GM19397 (cell line): ENCODE measurements around the gene TAGAP.

Experiments used
- ATAC-seq: cut with Tn5 transposase; IDR thresholded peaks from one replicate; pipeline ENCODE4 v1.9.1; 2021; ENCODE audit warnings: mild to moderate bottlenecking, moderate library complexity; ENCODE audit not compliant: unreplicated experiment

Gene TAGAP

DNA sequence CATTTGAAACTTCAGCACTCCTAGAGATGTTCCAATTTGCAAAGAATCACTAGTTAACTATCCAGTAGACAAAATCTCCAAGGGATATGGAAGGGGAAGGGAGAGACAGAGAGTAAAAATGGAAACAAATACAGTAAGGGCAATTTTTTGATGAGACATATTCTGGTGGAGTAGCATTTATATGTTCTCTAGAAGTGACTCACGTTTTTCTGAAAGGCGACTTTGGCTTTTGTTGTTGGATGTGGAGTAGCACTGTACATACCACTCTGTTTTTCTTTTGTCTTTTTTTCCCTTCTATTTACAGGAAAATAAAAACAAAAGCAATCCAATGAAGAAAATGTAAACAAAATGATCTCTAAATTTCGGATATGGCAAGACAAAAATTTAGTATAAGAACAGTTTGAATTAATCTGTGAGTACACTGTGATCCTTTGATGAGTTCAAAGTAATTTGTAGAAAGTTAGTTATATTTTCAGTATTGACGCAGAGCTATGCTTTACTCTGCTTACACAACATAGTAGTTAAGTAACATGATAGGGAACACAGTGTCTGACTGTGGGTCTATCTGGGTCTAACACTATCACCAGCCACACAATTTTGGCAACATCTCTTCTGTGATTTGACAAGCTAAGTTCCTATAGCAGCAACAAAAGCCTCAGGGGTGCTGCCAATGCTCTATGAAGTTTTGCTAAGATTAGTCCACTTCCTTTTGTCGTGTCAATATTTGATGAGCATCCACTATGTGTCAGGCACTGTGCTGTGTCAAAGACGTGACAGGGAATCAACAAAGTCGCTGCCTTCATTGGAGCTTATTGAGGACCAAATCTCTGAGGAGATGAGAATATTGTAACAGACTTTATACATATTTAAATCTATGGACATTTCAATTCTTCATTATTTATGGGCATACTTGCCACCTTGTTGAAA, 27.3 kb upstream of the TAGAP start:
- no peak for ATAC-seq

GRCh38 chr6:159068904-159069578, 24.2 kb upstream of the TAGAP start:
- ATAC-seq: no peak

GRCh38 chr6:159067334-159067733, 22.5 kb upstream of the TAGAP start:
- no peak for ATAC-seq

DNA sequence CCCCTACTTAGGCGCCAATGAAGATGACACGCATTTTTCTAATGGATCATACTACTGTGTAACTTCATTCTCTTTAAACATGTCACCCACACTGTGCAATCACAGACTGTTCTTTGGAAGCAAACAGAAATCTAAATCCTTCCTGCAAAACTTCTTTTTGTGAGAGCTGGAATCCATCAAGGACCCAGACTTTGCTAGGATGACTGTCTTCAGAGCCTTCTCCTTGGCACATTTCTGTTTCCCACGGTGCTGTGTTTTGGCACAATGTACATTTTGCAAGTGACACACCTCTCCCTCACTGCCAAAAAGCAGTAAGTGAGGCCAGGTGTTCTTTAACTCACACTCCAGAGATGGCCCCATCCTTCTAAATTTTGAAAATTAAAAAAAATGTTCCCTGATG, 21.7 kb upstream of the TAGAP start:
- no peak for ATAC-seq

- no peak for ATAC-seq
Observed at GRCh38 chr6:159065759-159066329, 21.1 kb upstream of the TAGAP start.

DNA sequence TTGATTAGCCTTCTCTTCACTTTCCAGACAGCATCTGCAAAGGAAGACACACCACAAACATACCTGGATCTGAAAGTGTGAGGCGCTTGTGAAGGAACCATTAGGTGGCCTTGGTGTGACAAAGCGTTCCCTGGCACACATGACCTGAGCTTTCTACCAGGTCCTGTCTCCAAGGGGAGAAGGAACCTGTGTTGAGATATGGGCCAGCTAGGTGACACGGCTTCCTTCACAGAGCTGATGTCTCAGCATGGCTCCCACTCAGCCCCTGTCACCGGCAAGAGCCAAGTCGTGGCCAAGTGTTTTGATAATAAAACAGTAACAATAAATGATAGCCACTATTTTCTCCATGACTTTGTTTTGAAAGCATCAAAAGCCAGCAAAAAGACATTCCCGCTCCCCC, 20.3 kb upstream of the TAGAP start:
- ATAC-seq: no peak

DNA sequence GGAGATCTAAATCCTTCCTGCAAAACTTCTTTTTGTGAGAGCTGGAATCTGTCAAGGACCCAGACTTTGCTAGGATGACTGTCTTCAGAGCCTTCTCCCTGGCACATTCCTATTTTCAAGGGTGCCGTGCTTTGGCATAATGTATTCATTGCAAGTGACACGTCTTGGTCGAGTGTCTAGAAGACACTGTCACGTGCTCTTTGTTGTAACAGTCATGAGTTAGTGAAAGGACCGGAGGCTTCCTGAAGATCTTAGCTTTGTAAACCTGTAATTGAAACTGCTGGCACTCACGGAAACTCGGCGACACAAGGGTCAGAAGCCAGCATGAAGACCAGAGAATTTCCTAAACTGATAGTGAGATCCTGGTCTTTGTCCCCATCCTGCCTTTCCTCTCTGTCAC, 19.7 kb upstream of the TAGAP start:
- no peak for ATAC-seq

DNA sequence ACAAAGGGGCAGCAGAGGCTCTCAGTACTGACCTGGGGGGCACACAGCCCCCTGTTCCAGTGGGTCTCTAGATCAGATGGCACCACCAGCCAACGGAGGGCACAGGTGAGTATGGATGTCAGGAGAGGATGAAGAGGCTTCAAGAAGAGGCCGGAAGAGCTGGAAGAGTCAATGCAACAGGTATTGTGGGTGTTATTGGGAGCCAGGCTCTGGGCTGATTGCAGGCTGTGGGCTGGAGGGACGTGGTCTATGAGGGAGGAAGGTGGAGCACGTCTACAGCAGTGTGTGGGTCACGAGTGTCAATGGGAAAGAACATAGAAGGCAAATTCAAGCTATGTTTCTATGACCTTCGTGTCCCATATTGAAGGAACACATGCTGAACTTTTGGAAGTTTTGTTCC, 18.8 kb upstream of the TAGAP start:
- no peak for ATAC-seq

DNA sequence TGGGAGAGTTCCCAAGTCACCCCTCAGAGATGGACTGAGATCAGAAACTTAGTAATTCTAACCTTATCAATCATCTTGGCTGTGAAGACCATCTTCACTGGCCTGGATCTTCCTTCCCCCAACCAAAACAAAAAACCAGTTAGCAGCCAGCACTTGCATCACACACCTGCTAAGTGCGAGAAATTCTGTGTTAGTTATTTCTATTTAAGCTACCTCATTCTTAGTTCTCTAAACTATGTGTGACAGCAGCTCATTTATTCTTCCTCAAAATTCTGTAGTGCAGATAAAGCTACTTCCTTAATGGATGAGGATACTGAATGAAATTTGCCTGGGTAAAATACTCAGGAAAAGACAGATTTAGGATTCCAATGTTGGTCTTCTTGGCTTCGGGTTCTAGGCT, 18.2 kb upstream of the TAGAP start:
- ATAC-seq: no peak

DNA sequence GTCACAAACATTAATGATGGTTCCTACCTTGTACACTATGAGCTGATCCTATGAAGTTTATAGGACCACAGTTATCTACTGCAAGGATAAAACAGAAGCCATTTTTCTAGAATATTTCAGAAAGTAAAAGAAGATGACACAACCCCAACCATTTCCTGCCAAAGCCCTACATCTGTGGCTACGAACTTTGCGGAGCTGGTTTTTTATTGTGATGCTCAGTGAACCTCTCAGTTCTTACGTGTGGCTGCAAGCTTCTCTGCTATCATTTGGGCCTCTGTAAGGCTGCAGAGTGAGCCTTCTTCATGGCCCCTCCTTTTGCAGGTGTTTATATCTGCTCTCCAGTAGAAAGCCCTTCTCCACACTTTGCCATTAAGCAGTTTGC, 17.8 kb upstream of the TAGAP start:
- ATAC-seq: no peak

GRCh38 chr6:159061805-159062563, 17.2 kb upstream of the TAGAP start:
- no peak for ATAC-seq

GRCh38 chr6:159061146-159061545, 16.4 kb upstream of the TAGAP start:
- no peak for ATAC-seq

GRCh38 chr6:159059885-159060506, 15.2 kb upstream of the TAGAP start:
- ATAC-seq: no peak

GRCh38 chr6:159059141-159059540, 14.3 kb upstream of the TAGAP start:
- no peak for ATAC-seq

DNA sequence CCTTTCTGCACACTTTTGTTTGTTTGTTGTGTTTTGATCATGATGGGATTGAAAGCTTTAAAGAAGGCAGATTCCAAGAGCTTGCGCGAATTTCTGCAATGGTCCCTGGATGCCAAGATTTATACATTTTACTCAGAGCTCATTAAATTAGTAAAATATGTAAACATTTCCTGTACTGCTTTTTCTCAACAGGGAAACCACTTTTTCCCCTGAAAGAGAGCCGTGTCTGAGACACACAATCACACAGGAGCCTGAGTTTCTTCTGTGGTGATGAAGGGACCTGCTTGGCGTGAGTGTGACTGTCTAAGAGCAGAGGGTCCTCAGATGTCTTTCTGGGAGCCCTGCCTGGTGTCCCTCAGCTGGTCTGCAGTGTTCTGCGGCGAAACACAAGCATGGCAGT, 12.1 kb upstream of the TAGAP start:
- ATAC-seq: no peak

- ATAC-seq: no peak
Observed at GRCh38 chr6:159056432-159056831, 11.6 kb upstream of the TAGAP start.

DNA sequence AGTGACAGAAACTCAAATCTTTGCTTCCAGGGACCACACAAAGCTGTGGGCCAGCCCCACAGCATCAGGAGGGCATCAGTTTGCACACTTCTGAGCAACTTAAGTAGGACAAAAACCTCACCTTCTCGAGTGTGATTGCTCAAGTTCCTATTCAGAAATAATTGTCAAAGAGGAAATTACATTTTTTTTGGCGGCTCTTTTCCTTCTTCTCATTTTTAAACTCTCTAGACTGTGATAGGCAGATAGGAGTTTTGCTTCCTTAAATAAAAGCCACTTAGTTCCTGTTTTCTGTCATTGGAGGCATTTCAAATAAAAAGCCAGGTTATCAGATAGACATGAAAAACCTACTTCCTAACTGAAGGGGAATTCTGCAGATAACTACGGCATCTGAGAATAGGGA, 11.2 kb upstream of the TAGAP start:
- ATAC-seq: no peak

DNA sequence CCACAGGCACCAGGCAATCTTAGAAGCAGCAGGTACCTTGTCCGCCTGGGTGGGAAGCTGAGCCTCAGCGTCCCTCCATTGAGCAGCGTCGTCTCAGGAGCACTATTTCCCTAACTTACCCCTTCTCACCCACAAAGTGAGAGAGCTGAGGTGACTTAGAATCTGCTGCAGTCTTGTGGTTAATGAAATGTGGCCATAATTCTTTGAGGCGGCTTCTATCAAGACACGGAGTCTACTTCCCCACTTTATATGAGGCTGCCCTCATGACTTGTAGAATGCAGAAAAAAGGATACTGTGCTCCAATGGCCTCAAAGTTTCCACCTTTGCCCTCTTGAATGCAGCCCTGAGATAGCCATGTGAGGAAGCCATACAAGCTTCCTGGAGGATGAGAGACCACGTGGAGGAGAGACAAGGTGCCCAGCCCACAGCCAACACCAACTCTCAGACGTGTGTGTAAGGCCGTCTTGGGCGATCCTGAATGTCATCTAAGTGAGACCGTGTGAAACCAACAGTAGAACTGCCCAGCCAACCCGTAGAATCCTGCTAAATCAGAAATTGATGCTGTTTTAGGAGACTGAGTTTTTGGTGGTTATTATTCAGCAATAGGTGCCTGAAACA, 9.1 kb upstream of the TAGAP start:
- ATAC-seq: no peak

- ATAC-seq: no peak
Observed at GRCh38 chr6:159052720-159053119, 7.9 kb upstream of the TAGAP start.

GRCh38 chr6:159047891-159048685, 3.3 kb upstream of the TAGAP start:
- ATAC-seq: no peak
